OCI-LY7 (cell line): ENCODE measurements around the gene HTT-AS. TPM values are rescaled to one million over a fixed set of nuclear protein-coding genes. Genes with fewer than 3 reads are reported as not detected.

Source experiments
- small RNA-seq: library from RNA; depleted of rRNA; stranded (forward); fragments of <200 nt; gene quantifications from one replicate; pipeline ENCODE3, GENCODE V24; 2014
- total RNA-seq, 2 experiments: library from RNA; depleted of rRNA in 1 of 2; stranded (reverse); fragments of >200 nt in 1 of 2; shearing (Covaris generic) in 1 of 2; gene quantifications; 2 replicates each; pipeline ENCODE4 v1.2.3, GENCODE V29; 2014 to 2022

Gene HTT-AS
- total RNA-seq, 2 experiments from 2014 or later = not detected

Small RNA genes lying within 50 kb of the gene (small RNA-seq; reads per million reads assigned to genes)
- not detected for gene RF02134
- gene RF02135 = not detected
- gene RNU6-204P = 0.16 reads per million

Other genes with a start within 250 kb of the HTT-AS start
- gene ADD1, start 230.7 kb downstream of the HTT-AS start, total RNA-seq (2014; rRNA removed; shearing (Covaris generic)) = 77.1 and 85.3 TPM in 2 replicates
- gene ADD1, start 230.7 kb downstream of the HTT-AS start, total RNA-seq (2022) = 108 TPM in 2 replicates
- 31.7 and 35.9 TPM in 2 replicates for gene NOP14, start 111.1 kb downstream of the HTT-AS start, total RNA-seq (2014; rRNA removed; shearing (Covaris generic))
- 56.7 and 66.2 TPM in 2 replicates for gene NOP14, start 111.1 kb downstream of the HTT-AS start, total RNA-seq (2022)
- 5.3 and 6.5 TPM in 2 replicates for gene GRK4, start 111.0 kb downstream of the HTT-AS start, total RNA-seq (2014; rRNA removed; shearing (Covaris generic))
- gene GRK4, start 111.0 kb downstream of the HTT-AS start, total RNA-seq (2022) = 8.9 and 9.1 TPM in 2 replicates
- gene HTT, start 143 bp upstream of the HTT-AS start, total RNA-seq (2014; rRNA removed; shearing (Covaris generic)) = 36.4 and 41.2 TPM in 2 replicates
- 91.3 and 108 TPM in 2 replicates for gene HTT, start 143 bp upstream of the HTT-AS start, total RNA-seq (2022)
- 0.08 and 0.13 TPM in 2 replicates for gene MSANTD1, start 174.6 kb upstream of the HTT-AS start, total RNA-seq (2014; rRNA removed; shearing (Covaris generic))
- gene MSANTD1, start 174.6 kb upstream of the HTT-AS start, total RNA-seq (2022) = 0.53 and 1.0 TPM in 2 replicates
- gene RGS12, start 218.5 kb upstream of the HTT-AS start, total RNA-seq (2014; rRNA removed; shearing (Covaris generic)) = 6.4 and 9.4 TPM in 2 replicates
- 5.2 and 6.5 TPM in 2 replicates for gene RGS12, start 218.5 kb upstream of the HTT-AS start, total RNA-seq (2022)